NCI-H82 treated with DMSO at 0.1 percent for 48 hours (cell line): ENCODE measurements around the gene PI4KB.
"Not testable (repeated sequence)": the region's sequence is repeated elsewhere in the genome, so short reads cannot be mapped to it uniquely, and the experiment has no call there.

Source experiments
- DNase-seq: peaks from one replicate; lab custom pipeline; 2025; ENCODE audit not compliant: unreplicated experiment; lab: John Stamatoyannopoulos, UW

The PI4KB gene

GRCh38 chr1:151281225-151281968 lies 45.8 kb downstream of the PI4KB start:
- peak; percentile 98 for DNase-seq

- DNase-seq, result no peak
These were observed 50.0 kb downstream of the PI4KB start for GRCh38 chr1:151277249-151277648.

GRCh38 chr1:151275341-151275740 lies 51.9 kb downstream of the PI4KB start:
- not testable (repeated sequence) for DNase-seq

GRCh38 chr1:151273924-151274466 lies 53.2 kb downstream of the PI4KB start:
- no peak for DNase-seq

- DNase-seq, result no peak
These were observed 59.5 kb downstream of the PI4KB start for GRCh38 chr1:151267760-151268159.

GRCh38 chr1:151266821-151267220 lies 60.4 kb downstream of the PI4KB start:
- no peak for DNase-seq

GRCh38 chr1:151266315-151266714 lies 60.9 kb downstream of the PI4KB start:
- no peak for DNase-seq

GRCh38 chr1:151265446-151266236 lies 61.6 kb downstream of the PI4KB start:
- no peak for DNase-seq

- no peak for DNase-seq
These were observed 67.9 kb downstream of the PI4KB start for GRCh38 chr1:151259351-151259750.

GRCh38 chr1:151255381-151255780 lies 71.8 kb downstream of the PI4KB start:
- DNase-seq, result no peak

- DNase-seq, result peak; percentile 98
These were observed 72.7 kb downstream of the PI4KB start, which contains the start of gene PSMD4 for GRCh38 chr1:151254217-151255213. PSMD4 (plus strand) TSS chr1:151254734; CDS start chr1:151254783, 49 bp downstream.

GRCh38 chr1:151251656-151252470 lies 75.4 kb downstream of the PI4KB start:
- DNase-seq, result peak; percentile 98

GRCh38 chr1:151246786-151247185 lies 80.4 kb downstream of the PI4KB start:
- no peak for DNase-seq

- peak; percentile 18 for DNase-seq
These were observed 83.5 kb downstream of the PI4KB start for GRCh38 chr1:151243683-151244216.

GRCh38 chr1:151242442-151242841 lies 84.8 kb downstream of the PI4KB start:
- no peak for DNase-seq
